ENCODE data around the gene SMIM27. TPM values are rescaled to one million over a fixed set of nuclear protein-coding genes. Genes with fewer than 3 reads are reported as not detected.

The SMIM27 gene
- total RNA-seq: 10 to 100 TPM; 11.7 to 21.6 (median 16.1) TPM
- polyA plus RNA-seq: 1 to 10 TPM; 4.5 to 9.3 (median 8.5) TPM
- long read RNA-seq, donor 1, partial matches to known transcripts: 5 of 6 reads
- long read RNA-seq, donor 1, other reads (novel, unspliced or antisense): 1 of 6 reads
- long read RNA-seq, donor 2, partial matches to known transcripts: 6 of 8 reads
- long read RNA-seq, donor 2, other reads (novel, unspliced or antisense): 2 of 8 reads

- peaks cover 23% of the 10 kb centered on the region for H3K4me1 ChIP-seq
- intact Hi-C loops (cut with DNase I): loop anchor here in 1 of 2 donors (2.0 kb wide), 1 partner anchor 18 kb away; no protein-coding TSS in a partner anchor
- no peak for TF ChIP-seq CTCF (IDR thresholded peaks at IDR 0.05)
- WGBS, 3 donors: 0% methylated on average over 46 of the region's 46 CpGs
- no peaks in the 10 kb centered on the region for H3K27me3 ChIP-seq (ENCODE audit: insufficient read depth in 3 of 3, low read length in 2 of 3)
- peaks cover 0 to 9% of the 10 kb centered on the region in 2 donors for H3K36me3 ChIP-seq (ENCODE audit: insufficient read depth in 1 of 2, low read depth in 1 of 2)
- DNase-seq (peak; percentile 92 to 95), ATAC-seq (peak; percentile 96 to 97 (median 96))
- H3K9me3 ChIP-seq: no peaks in the 10 kb centered on the region
- peak within 1 kb of the TSS; percentile 95 for H3K27ac ChIP-seq
- H3K4me3 ChIP-seq: peak within 1 kb of the TSS; percentile 87
Measured at GRCh38 chr9:32552172-32552872, at the start of gene SMIM27, which contains the start of gene TOPORS. Gene SMIM27 (plus strand): TSS chr9:32552327. CDS start chr9:32552435, 108 bp downstream. Gene TOPORS (minus strand): TSS chr9:32552586. CDS start chr9:32552436, 150 bp downstream.

- ATAC-seq: no peak
- Histone ChIP-seq H3K9me3 (no peaks in the 10 kb centered on the region), H3K4me1 (no peaks in the 10 kb centered on the region), H3K4me3 (no peak overlapping the region), H3K36me3 (ENCODE audit: insufficient read depth in 1 of 2, low read depth in 1 of 2) (peaks cover 0 to 21% of the 10 kb centered on the region in 2 donors), H3K27me3 (ENCODE audit: insufficient read depth in 3 of 3, low read length in 2 of 3) (no peaks in the 10 kb centered on the region), H3K27ac (no peak overlapping the region)
- intact Hi-C loops (cut with DNase I): no loop called here
- 33 to 47% (median 44%) methylated on average over 4 of the region's 4 CpGs for WGBS, 3 donors
- DNase-seq: no peak
- TF ChIP-seq CTCF (IDR thresholded peaks at IDR 0.05): no peak
Measured at GRCh38 chr9:32502464-32502863, 49.7 kb upstream of the SMIM27 start.

- Histone ChIP-seq H3K27ac (no peak overlapping the region), H3K36me3 (ENCODE audit: insufficient read depth in 1 of 2, low read depth in 1 of 2) (peaks cover 0 to 18% of the 10 kb centered on the region in 2 donors), H3K9me3 (no peaks in the 10 kb centered on the region), H3K4me1 (no peaks in the 10 kb centered on the region), H3K27me3 (ENCODE audit: insufficient read depth in 3 of 3, low read length in 2 of 3) (no peaks in the 10 kb centered on the region), H3K4me3 (no peak overlapping the region)
- DNase-seq: no peak
- intact Hi-C loops (cut with DNase I): no loop called here
- ATAC-seq: no peak
- 82 to 86% (median 84%) methylated on average over 3 of the region's 3 CpGs for WGBS, 3 donors
- no peak for TF ChIP-seq CTCF (IDR thresholded peaks at IDR 0.05)
Measured at GRCh38 chr9:32503008-32503407, 49.1 kb upstream of the SMIM27 start.

GRCh38 chr9:32508728-32509127 is 43.4 kb upstream of the SMIM27 start:
- no peaks in the 10 kb centered on the region for H3K9me3 ChIP-seq
- DNase-seq (no peak), ATAC-seq (no peak)
- H3K4me1 ChIP-seq: no peaks in the 10 kb centered on the region
- H3K36me3 ChIP-seq (ENCODE audit: insufficient read depth in 1 of 2, low read depth in 1 of 2): no peaks in the 10 kb centered on the region
- H3K27ac ChIP-seq: no peak overlapping the region
- WGBS, 3 donors: 91 to 100% (median 93%) methylated on average over 1 of the region's 1 CpG
- no peaks in the 10 kb centered on the region for H3K27me3 ChIP-seq (ENCODE audit: insufficient read depth in 3 of 3, low read length in 2 of 3)
- intact Hi-C loops (cut with DNase I): no loop called here
- no peak overlapping the region for H3K4me3 ChIP-seq
- no peak for TF ChIP-seq CTCF (IDR thresholded peaks at IDR 0.05)
